Measurements from ENCODE around the gene GDPD5. TPM values are rescaled to one million over a fixed set of nuclear protein-coding genes. Genes with fewer than 3 reads are reported as not detected.
A peak's percentile ranks its signal among the peaks of the same experiment; 100 is the strongest.

GDPD5 gene
- total and polyA plus RNA-seq, 9 of the 15 experiments (the other 6 are each of a cell fraction or from before 2014, with no cell fraction given) = 0.32 to 27.3 (median 8.0) TPM

- no peaks in the 10 kb centered on the region for H3K9me1 ChIP-seq (ENCODE audit: control insufficient read depth, insufficient read depth, low read length)
- CTCF ChIA-PET (ENCODE audit: low intra/inter-chr PET ratio) = no interaction called here
- no peak overlapping the region for H3K27ac ChIP-seq (ENCODE audit: extremely low read depth, low read depth, low read length)
- no peak overlapping the region for H3K4me3 ChIP-seq
- no peaks in the 10 kb centered on the region for H3K79me2 ChIP-seq (ENCODE audit: control insufficient read depth, insufficient read depth, low read length)
- POLR2A ChIA-PET = interaction anchor here (0.6 kb wide), 2 partner anchors 138 to 578 kb away, joined by 3 read pairs; no protein-coding TSS in a partner anchor
- H3K4me2 ChIP-seq (ENCODE audit: insufficient read depth, low read length) = no peak overlapping the region
- WGBS (ENCODE audit: insufficient coverage, low coverage, missing lambda C conversion rate) = 90% methylated on average over 14 of the region's 14 CpGs
- H4K20me1 ChIP-seq (replicated peaks; ENCODE audit: control insufficient read depth, insufficient read depth, low read length) = no peaks in the 10 kb centered on the region
- ATAC-seq (no peak), DNase-seq (ENCODE audit: extremely low read depth in 1 of 4, low spot score in 3 of 4) (no peak), FAIRE-seq (no peak)
- H3K27me3 ChIP-seq (ENCODE audit: control insufficient read depth in 2 of 2, insufficient read depth in 2 of 2, low read length in 2 of 2) = no peaks in the 10 kb centered on the region
- no peak for TF ChIP-seq ZNF277 (CRISPR knock-in tag; IDR thresholded peaks at IDR 0.05; ENCODE audit: borderline replicate concordance)
- peak; percentile 55 for TF ChIP-seq WHSC1 (IDR thresholded peaks at IDR 0.05; ENCODE audit: low read length)
- H3K36me3 ChIP-seq (ENCODE audit: control insufficient read depth, insufficient read depth, low read length) = no peaks in the 10 kb centered on the region
- intact Hi-C loops (cut with micrococcal nuclease) (no loop called here), in situ Hi-C loops (cut with MboI) (no loop called here)
- peaks cover 39 to 45% of the 10 kb centered on the region in 2 experiments for H3K4me1 ChIP-seq (replicated peaks in 1 of 2; ENCODE audit: control insufficient read depth in 2 of 2, insufficient read depth in 2 of 2, low read length in 2 of 2)
- BruUV-seq (replicated peaks) = no TSS peak
- no peak overlapping the region for H2AFZ ChIP-seq (ENCODE audit: low read depth, low read length)
- H3K9ac ChIP-seq (ENCODE audit: insufficient read depth in 1 of 2, low read depth in 2 of 2, low read length in 2 of 2) = peak overlapping the region in 1 of 2 experiments; percentile 78; a peak in 2 of 4 replicates
- no peaks in the 10 kb centered on the region for H3K9me3 ChIP-seq (replicated peaks; ENCODE audit: control insufficient read depth, insufficient read depth, low read depth, low read length)
Observed at GRCh38 chr11:75482931-75483469, 42.7 kb downstream of the GDPD5 start.
